Left lung (tissue), 10 donors: ENCODE results near the gene KIAA2012. TPM values are rescaled to one million over a fixed set of nuclear protein-coding genes. Genes with fewer than 3 reads are reported as not detected.

Experiments used
- ATAC-seq: fragments of 200-7000 bp; cut with Tn5 transposase; one replicate; pipeline ENCODE4 v1.9.1; 2020; ENCODE audit warnings: moderate library complexity
- DNase-seq, 4 donors: peaks; one replicate each; pipeline ENCODE4 v3.0.0-alpha.2; 2013 to 2020
- H3K27ac ChIP-seq, 2 donors: fragments of 200-600 bp; sonication (generic) in 1 of 2; one replicate each; pipeline versions ENCODE4 v1.5.0 to v1.8.0; 2020 to 2021
- H3K27me3 ChIP-seq, 2 donors: fragments of 200-600 bp; sonication (generic) in 1 of 2; one replicate each; pipeline versions ENCODE4 v1.5.0 to v1.8.0; 2020 to 2021
- H3K36me3 ChIP-seq, 2 donors: fragments of 200-600 bp; sonication (generic) in 1 of 2; one replicate each; pipeline versions ENCODE4 v1.5.0 to v1.8.0; 2020 to 2021
- H3K4me1 ChIP-seq, 2 donors: fragments of 200-600 bp; one replicate each; pipeline ENCODE4 v1.8.0; 2021
- H3K4me3 ChIP-seq, 2 donors: fragments of 200-600 bp; sonication (generic) in 1 of 2; one replicate each; pipeline versions ENCODE4 v1.5.0 to v1.8.0; 2020 to 2021; ENCODE audit warnings: mild to moderate bottlenecking in 1 of 2
- H3K9me3 ChIP-seq, 2 donors: fragments of 200-600 bp; sonication (generic) in 1 of 2; one replicate each; pipeline versions ENCODE4 v1.5.0 to v1.8.0; 2020 to 2021
- CTCF ChIP-seq, 2 donors: fragments of 200-600 bp; sonication (generic) in 1 of 2; IDR thresholded peaks; one replicate each; pipeline versions ENCODE4 v1.5.0 to v1.8.0; 2021; ENCODE audit warnings: antibody characterized with exemption in 2 of 2
- intact Hi-C, 2 donors: fragments of 100-400 bp; cut with DNase I; formaldehyde crosslinking; loops; one replicate each; pipeline versions ENCODE4 v1.11.2 to v1.14.2; 2022
- polyA plus RNA-seq, 6 donors: library from polyadenylated mRNA; unstranded; fragments of 120-200 nt; gene quantifications; one replicate each; pipeline ENCODE4 v1.2.1, GENCODE V29; 2013; ENCODE audit not compliant: insufficient read length in 6 of 6
- total RNA-seq, 2 donors: library from RNA; stranded (reverse); fragmentation: NEBNext Ultra II Directional; extraction: Animal tissue kit (Norgen Biotek cat#: 25700); gene quantifications; one replicate each; pipeline ENCODE4 v1.2.1, GENCODE V29; 2021
- donor health status: DM: no; HTN: yes; CAD: no.
- donor health status: DM: no; HTN: no; CAD: no.

Gene KIAA2012
- total and polyA plus RNA-seq, 8 donors: 0.46 to 2.8 (median 1.5) TPM; not detected in 1

DNA sequence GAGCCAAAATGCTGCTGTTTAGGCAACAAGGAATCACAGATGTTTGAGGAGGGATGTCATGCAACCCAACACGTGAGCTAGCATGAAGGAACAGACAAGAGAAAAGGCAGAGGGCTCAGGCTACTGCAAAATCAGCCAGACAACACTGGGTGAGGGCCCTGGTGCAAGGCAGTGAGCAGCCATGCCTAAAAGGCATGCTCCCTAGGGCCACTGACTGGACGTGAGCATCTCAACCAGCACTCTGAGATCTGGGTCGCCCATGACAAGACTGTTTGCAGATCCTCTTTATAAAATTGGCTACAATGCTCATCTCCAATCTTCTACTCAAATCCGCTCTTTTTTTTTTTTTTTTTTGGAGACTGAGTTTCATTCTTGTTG is 49.1 kb downstream of the KIAA2012 start:
- intact Hi-C loops: no loop called here
- no peak for TF ChIP-seq CTCF (IDR thresholded peaks at IDR 0.05)
- no peak overlapping the region for H3K27ac ChIP-seq

DNA sequence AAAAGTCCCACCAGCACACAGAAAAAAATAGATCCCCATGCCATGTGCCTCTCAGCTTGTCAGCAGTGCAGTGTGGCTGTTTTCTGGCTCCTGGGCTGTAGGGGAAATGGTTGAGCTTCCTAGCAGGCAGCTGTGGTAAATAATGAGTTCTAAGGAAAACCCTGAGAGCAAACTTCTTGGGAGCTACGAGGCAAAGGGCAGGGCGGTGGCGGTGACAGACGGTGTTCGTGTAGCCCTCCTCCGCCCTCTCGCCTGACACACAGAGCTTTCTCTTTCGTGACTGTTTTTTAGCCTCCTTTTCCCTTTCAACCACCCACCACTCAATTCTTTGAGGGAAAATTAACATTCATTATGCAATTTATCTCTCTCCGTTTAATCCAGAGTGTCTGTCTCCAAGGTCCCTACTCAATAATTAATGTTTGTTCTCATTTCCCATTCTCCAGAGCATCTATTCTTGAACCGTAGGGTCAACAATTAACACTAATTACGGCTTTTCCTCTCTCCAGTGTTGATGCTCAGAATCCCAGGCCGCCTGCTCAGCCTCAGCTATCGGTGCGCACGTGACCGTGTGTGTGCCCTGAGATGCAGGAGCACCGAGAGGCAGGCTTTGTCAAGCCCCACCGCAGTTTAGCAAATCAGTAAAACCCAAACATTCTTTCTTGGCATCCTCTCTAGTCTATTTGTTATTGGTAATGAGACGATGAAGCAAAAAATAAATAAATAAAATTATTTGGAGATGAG is 50.1 kb downstream of the KIAA2012 start:
- Histone ChIP-seq H3K36me3 (no peaks in the 10 kb centered on the region), H3K4me3 (no peak overlapping the region), H3K4me1 (peaks cover 0 to 5% of the 10 kb centered on the region in 2 donors), H3K27me3 (no peaks in the 10 kb centered on the region), H3K27ac (no peak overlapping the region), H3K9me3 (peaks cover 0 to 14% of the 10 kb centered on the region in 2 donors)
- no peak for ATAC-seq
- TF ChIP-seq CTCF (IDR thresholded peaks at IDR 0.05): no peak
- intact Hi-C loops: no loop called here
- DNase-seq: peak in 1 of 4 donors; percentile 29

More for the DNA sequence above, 49.1 kb downstream of the KIAA2012 start:
- no peaks in the 10 kb centered on the region for H3K36me3 ChIP-seq
- ATAC-seq: no peak
- no peaks in the 10 kb centered on the region for H3K27me3 ChIP-seq
- H3K4me3 ChIP-seq: no peak overlapping the region
- no peak for DNase-seq
- peaks cover 0 to 14% of the 10 kb centered on the region in 2 donors for H3K9me3 ChIP-seq
- H3K4me1 ChIP-seq: peaks cover 0 to 5% of the 10 kb centered on the region in 2 donors

DNA sequence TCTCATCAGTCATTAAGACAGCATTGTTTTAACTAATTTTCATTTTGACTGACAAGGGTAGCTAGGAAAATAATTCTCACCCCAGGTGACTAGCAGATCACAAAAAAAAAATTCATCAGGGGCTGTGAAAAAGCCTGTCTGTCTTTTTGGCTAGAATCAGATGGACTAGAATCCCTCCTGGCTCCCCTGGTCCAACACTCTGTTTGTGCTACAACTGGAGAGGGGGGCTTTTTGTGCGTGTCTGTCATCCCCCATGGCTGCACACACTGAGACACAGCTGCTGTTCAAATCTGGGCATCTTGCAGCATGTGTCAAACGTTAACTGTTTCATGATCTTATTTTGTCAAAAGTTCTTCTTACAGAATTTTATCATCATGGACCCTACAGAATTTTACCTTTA is 51.2 kb downstream of the KIAA2012 start:
- no peak for TF ChIP-seq CTCF (IDR thresholded peaks at IDR 0.05)

DNA sequence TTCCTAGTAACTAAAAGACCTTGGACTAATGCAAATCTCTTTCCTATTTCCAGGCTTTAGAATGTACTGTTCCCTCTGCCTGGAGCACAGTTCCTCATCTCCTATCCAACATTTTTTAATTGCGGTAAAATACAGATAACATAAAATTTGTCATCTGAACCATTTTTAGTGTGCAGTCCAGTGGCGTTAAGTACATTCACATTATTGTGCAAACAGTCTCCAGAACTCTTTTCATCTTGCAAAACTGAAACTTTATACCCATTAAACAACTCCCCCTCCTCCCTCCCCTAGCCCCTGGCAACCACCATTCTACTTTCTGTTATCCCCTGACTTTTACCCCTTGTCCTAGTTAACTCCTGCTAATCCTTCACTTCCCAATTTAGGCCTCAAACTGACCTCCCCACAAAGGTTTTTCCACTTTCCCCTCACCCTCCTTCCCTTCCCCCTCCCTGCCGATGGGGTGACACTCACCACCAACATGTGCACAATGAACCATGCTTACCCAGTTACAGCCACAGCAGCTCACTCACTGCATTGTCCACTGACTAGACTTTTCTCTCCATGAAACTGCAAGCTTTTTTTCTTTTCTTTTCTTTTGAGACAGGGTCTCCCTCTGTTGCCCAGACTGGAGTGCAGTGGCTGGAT is 54.8 kb downstream of the KIAA2012 start:
- intact Hi-C loops: no loop called here
- Histone ChIP-seq H3K4me3 (no peak overlapping the region), H3K36me3 (no peaks in the 10 kb centered on the region), H3K27me3 (no peaks in the 10 kb centered on the region), H3K27ac (peak overlapping the region in 1 of 2 donors; percentile 30), H3K9me3 (no peaks in the 10 kb centered on the region), H3K4me1 (no peaks in the 10 kb centered on the region)
- ATAC-seq (peak; percentile 62), DNase-seq (peak in 1 of 4 donors; percentile 46)
- no peak for TF ChIP-seq CTCF (IDR thresholded peaks at IDR 0.05)

More for the DNA sequence above, 51.2 kb downstream of the KIAA2012 start:
- ATAC-seq (no peak), DNase-seq (no peak)
- no peaks in the 10 kb centered on the region for H3K27me3 ChIP-seq
- no peaks in the 10 kb centered on the region for H3K36me3 ChIP-seq
- H3K4me1 ChIP-seq: peaks cover 0 to 5% of the 10 kb centered on the region in 2 donors
- H3K27ac ChIP-seq: no peak overlapping the region
- no peak overlapping the region for H3K4me3 ChIP-seq
- peaks cover 0 to 14% of the 10 kb centered on the region in 2 donors for H3K9me3 ChIP-seq
- intact Hi-C loops: no loop called here

- DNase-seq (peak in 2 of 4 donors; percentile 49 to 51), ATAC-seq (no peak)
- Histone ChIP-seq H3K4me1 (no peaks in the 10 kb centered on the region), H3K36me3 (no peaks in the 10 kb centered on the region), H3K4me3 (no peak overlapping the region), H3K27me3 (no peaks in the 10 kb centered on the region), H3K9me3 (no peaks in the 10 kb centered on the region), H3K27ac (no peak overlapping the region)
- TF ChIP-seq CTCF (IDR thresholded peaks at IDR 0.05): no peak
- intact Hi-C loops: no loop called here
Measured at GRCh38 chr2:202129841-202130240, 56.8 kb downstream of the KIAA2012 start.
